Activated naive CD8-positive, alpha-beta T cell treated with anti-CD3 and anti-CD28 coated beads, Interleukin-2, amount 10 ng/mL, durations not matched to agents 7 days and 5 days (primary cell): ENCODE data around the gene MSRB3. TPM values are rescaled to one million over a fixed set of nuclear protein-coding genes. Genes with fewer than 3 reads are reported as not detected.

ENCODE experiments used
- ATAC-seq: fragments of 150-1000 bp; cut with Tn5 transposase; one replicate; pipeline ENCODE4 v1.10.0; 2021; ENCODE audit warnings: low read depth, moderate library complexity
- POLR2A ChIA-PET: fragments of 350-600 bp; sonication (Branson Sonifier 250); formaldehyde crosslinking; loops from one replicate; lab custom pipeline; 2021; ENCODE audit warnings: antibody characterized with exemption; lab: Charles Lee
- DNase-seq: peaks from one replicate; pipeline ENCODE4 v3.0.0; 2021
- H3K27ac Mint-ChIP-seq: one replicate; pipeline ENCODE4 v1.8.0; 2022; ENCODE audit warnings: mild to moderate bottlenecking, mixed read lengths
- H3K27me3 Mint-ChIP-seq: one replicate; pipeline ENCODE4 v1.8.0; 2022; ENCODE audit warnings: mild to moderate bottlenecking, moderate library complexity, mixed read lengths
- H3K36me3 Mint-ChIP-seq: one replicate; pipeline ENCODE4 v1.8.0; 2021; ENCODE audit warnings: mild to moderate bottlenecking, mixed read lengths
- H3K4me1 Mint-ChIP-seq: one replicate; pipeline ENCODE4 v1.8.0; 2021; ENCODE audit warnings: mixed read lengths
- H3K4me3 Mint-ChIP-seq: one replicate; pipeline ENCODE4 v1.8.0; 2022; ENCODE audit warnings: mild to moderate bottlenecking, moderate library complexity, mixed read lengths
- H3K9me3 Mint-ChIP-seq: one replicate; pipeline ENCODE4 v1.8.0; 2021; ENCODE audit warnings: mixed read lengths
- total RNA-seq, 2 experiments: library from RNA; stranded (reverse); gene quantifications; one replicate each; pipeline ENCODE4 v1.2.3, GENCODE V29; 2021

Gene MSRB3
- total RNA-seq, 2 experiments from 2014 or later: not detected

- POLR2A ChIA-PET: no interaction called here
- H3K36me3 Mint-ChIP-seq: no peaks in the 10 kb centered on the region
- no peaks in the 10 kb centered on the region for H3K4me1 Mint-ChIP-seq
- peaks cover 3% of the 10 kb centered on the region for H3K9me3 Mint-ChIP-seq
- H3K27ac Mint-ChIP-seq: no peak overlapping the region
- ATAC-seq: no peak
- H3K27me3 Mint-ChIP-seq: no peaks in the 10 kb centered on the region
- no peak overlapping the region for H3K4me3 Mint-ChIP-seq
- no peak for DNase-seq
These were observed 130.0 kb downstream of the MSRB3 start for GRCh38 chr12:65408441-65408840.

- H3K27me3 Mint-ChIP-seq: no peaks in the 10 kb centered on the region
- no peak overlapping the region for H3K27ac Mint-ChIP-seq
- H3K4me3 Mint-ChIP-seq: no peak overlapping the region
- DNase-seq (no peak), ATAC-seq (no peak)
- H3K9me3 Mint-ChIP-seq: peaks cover 3% of the 10 kb centered on the region
- POLR2A ChIA-PET: no interaction called here
- no peaks in the 10 kb centered on the region for H3K36me3 Mint-ChIP-seq
- no peaks in the 10 kb centered on the region for H3K4me1 Mint-ChIP-seq
These were observed 131.2 kb downstream of the MSRB3 start for GRCh38 chr12:65409726-65410125.

GRCh38 chr12:65411171-65411570, 132.7 kb downstream of the MSRB3 start:
- Mint-ChIP-seq H3K36me3 (no peaks in the 10 kb centered on the region), H3K27me3 (no peaks in the 10 kb centered on the region), H3K27ac (no peak overlapping the region), H3K4me1 (no peaks in the 10 kb centered on the region), H3K4me3 (no peak overlapping the region), H3K9me3 (peaks cover 2% of the 10 kb centered on the region)
- ATAC-seq: no peak
- POLR2A ChIA-PET: no interaction called here
- DNase-seq: no peak

GRCh38 chr12:65414526-65414925, 136.0 kb downstream of the MSRB3 start:
- no peaks in the 10 kb centered on the region for H3K27me3 Mint-ChIP-seq
- ATAC-seq (no peak), DNase-seq (no peak)
- H3K36me3 Mint-ChIP-seq: no peaks in the 10 kb centered on the region
- POLR2A ChIA-PET: no interaction called here
- H3K4me1 Mint-ChIP-seq: no peaks in the 10 kb centered on the region
- H3K9me3 Mint-ChIP-seq: peaks cover 2% of the 10 kb centered on the region
- no peak overlapping the region for H3K27ac Mint-ChIP-seq
- H3K4me3 Mint-ChIP-seq: no peak overlapping the region

- Mint-ChIP-seq H3K36me3 (no peaks in the 10 kb centered on the region), H3K4me3 (no peak overlapping the region), H3K27me3 (no peaks in the 10 kb centered on the region), H3K4me1 (no peaks in the 10 kb centered on the region), H3K27ac (no peak overlapping the region), H3K9me3 (peaks cover 3% of the 10 kb centered on the region)
- POLR2A ChIA-PET: no interaction called here
- no peak for ATAC-seq
- DNase-seq: no peak
These were observed 137.3 kb downstream of the MSRB3 start for GRCh38 chr12:65415826-65416225.

- Mint-ChIP-seq H3K27me3 (no peaks in the 10 kb centered on the region), H3K36me3 (no peaks in the 10 kb centered on the region), H3K4me1 (no peaks in the 10 kb centered on the region), H3K4me3 (no peak overlapping the region), H3K27ac (no peak overlapping the region), H3K9me3 (peaks cover 11% of the 10 kb centered on the region)
- DNase-seq: no peak
- no peak for ATAC-seq
- POLR2A ChIA-PET: no interaction called here
These were observed 141.0 kb downstream of the MSRB3 start for GRCh38 chr12:65419284-65420072.

GRCh38 chr12:65420941-65421340, 142.5 kb downstream of the MSRB3 start:
- DNase-seq: no peak
- no peaks in the 10 kb centered on the region for H3K4me1 Mint-ChIP-seq
- no peaks in the 10 kb centered on the region for H3K36me3 Mint-ChIP-seq
- no peak for ATAC-seq
- no peaks in the 10 kb centered on the region for H3K27me3 Mint-ChIP-seq
- no peak overlapping the region for H3K27ac Mint-ChIP-seq
- H3K4me3 Mint-ChIP-seq: no peak overlapping the region
- H3K9me3 Mint-ChIP-seq: peaks cover 11% of the 10 kb centered on the region
- POLR2A ChIA-PET: no interaction called here

GRCh38 chr12:65427646-65428045, 149.2 kb downstream of the MSRB3 start:
- Mint-ChIP-seq H3K4me1 (no peaks in the 10 kb centered on the region), H3K27me3 (peaks cover 2% of the 10 kb centered on the region), H3K36me3 (no peaks in the 10 kb centered on the region), H3K4me3 (no peak overlapping the region), H3K9me3 (peaks cover 3% of the 10 kb centered on the region), H3K27ac (no peak overlapping the region)
- POLR2A ChIA-PET: no interaction called here
- DNase-seq (no peak), ATAC-seq (no peak)

- Mint-ChIP-seq H3K27ac (no peak overlapping the region), H3K4me3 (no peak overlapping the region), H3K36me3 (no peaks in the 10 kb centered on the region), H3K9me3 (peaks cover 3% of the 10 kb centered on the region), H3K4me1 (no peaks in the 10 kb centered on the region), H3K27me3 (peaks cover 2% of the 10 kb centered on the region)
- no peak for ATAC-seq
- POLR2A ChIA-PET: no interaction called here
- no peak for DNase-seq
These were observed 151.5 kb downstream of the MSRB3 start for GRCh38 chr12:65430006-65430405.

GRCh38 chr12:65430571-65431306, 152.3 kb downstream of the MSRB3 start:
- Mint-ChIP-seq H3K4me1 (no peaks in the 10 kb centered on the region), H3K36me3 (no peaks in the 10 kb centered on the region)
- POLR2A ChIA-PET: no interaction called here

GRCh38 chr12:65432114-65432513, 153.6 kb downstream of the MSRB3 start:
- no peaks in the 10 kb centered on the region for H3K36me3 Mint-ChIP-seq
- no peaks in the 10 kb centered on the region for H3K9me3 Mint-ChIP-seq
- DNase-seq (no peak), ATAC-seq (no peak)
- POLR2A ChIA-PET: no interaction called here
- H3K4me1 Mint-ChIP-seq: no peaks in the 10 kb centered on the region
- no peak overlapping the region for H3K4me3 Mint-ChIP-seq
- H3K27me3 Mint-ChIP-seq: peaks cover 2% of the 10 kb centered on the region
- H3K27ac Mint-ChIP-seq: no peak overlapping the region

More at GRCh38 chr12:65430571-65431306, 152.3 kb downstream of the MSRB3 start:
- Mint-ChIP-seq H3K27ac (no peak overlapping the region), H3K9me3 (peaks cover 3% of the 10 kb centered on the region), H3K4me3 (no peak overlapping the region), H3K27me3 (peaks cover 2% of the 10 kb centered on the region)
- DNase-seq: no peak
- no peak for ATAC-seq

GRCh38 chr12:65432651-65433050, 154.2 kb downstream of the MSRB3 start:
- DNase-seq (no peak), ATAC-seq (no peak)
- Mint-ChIP-seq H3K9me3 (no peaks in the 10 kb centered on the region), H3K4me1 (no peaks in the 10 kb centered on the region), H3K4me3 (no peak overlapping the region), H3K27me3 (peaks cover 3% of the 10 kb centered on the region), H3K27ac (no peak overlapping the region), H3K36me3 (no peaks in the 10 kb centered on the region)
- POLR2A ChIA-PET: no interaction called here

- no peaks in the 10 kb centered on the region for H3K36me3 Mint-ChIP-seq
- H3K27me3 Mint-ChIP-seq: peaks cover 5% of the 10 kb centered on the region
- POLR2A ChIA-PET: no interaction called here
- no peaks in the 10 kb centered on the region for H3K9me3 Mint-ChIP-seq
- DNase-seq: no peak
- H3K27ac Mint-ChIP-seq: no peak overlapping the region
- ATAC-seq: no peak
- no peaks in the 10 kb centered on the region for H3K4me1 Mint-ChIP-seq
- H3K4me3 Mint-ChIP-seq: no peak overlapping the region
These were observed 156.3 kb downstream of the MSRB3 start for GRCh38 chr12:65434737-65435136.

- no peaks in the 10 kb centered on the region for H3K9me3 Mint-ChIP-seq
- H3K27ac Mint-ChIP-seq: no peak overlapping the region
- H3K27me3 Mint-ChIP-seq: no peaks in the 10 kb centered on the region
- DNase-seq (no peak), ATAC-seq (no peak)
- POLR2A ChIA-PET: no interaction called here
- no peaks in the 10 kb centered on the region for H3K36me3 Mint-ChIP-seq
- no peak overlapping the region for H3K4me3 Mint-ChIP-seq
- H3K4me1 Mint-ChIP-seq: no peaks in the 10 kb centered on the region
These were observed 164.6 kb downstream of the MSRB3 start for GRCh38 chr12:65443038-65443437.
